Upper lobe of left lung (tissue), 6 donors: ENCODE data around the gene ANGPTL5. TPM values are rescaled to one million over a fixed set of nuclear protein-coding genes. Genes with fewer than 3 reads are reported as not detected.
"Not testable (repeated sequence)": the region's sequence is repeated elsewhere in the genome, so short reads cannot be mapped to it uniquely, and the experiment has no call there.

Experiments used
- ATAC-seq, 2 donors: fragments of 200-7000 bp; cut with Tn5 transposase; one replicate each; pipeline ENCODE4 v1.9.1; 2022; ENCODE audit warnings: mild to moderate bottlenecking in 2 of 2, moderate library complexity in 2 of 2; ENCODE audit not compliant: low FRiP score in 2 of 2
- DNase-seq, 2 donors: peaks; one replicate each; pipeline ENCODE4 v3.0.0-alpha.2; 2019 to 2020
- H3K27ac ChIP-seq, 4 donors: fragments of 200-600 bp; sonication (generic); one replicate each; pipeline ENCODE4 v1.5.1; 2016 to 2019
- H3K27me3 ChIP-seq, 4 donors: fragments of 200-600 bp; sonication (generic); one replicate each; pipeline ENCODE4 v1.5.1; 2017 to 2019
- H3K36me3 ChIP-seq, 4 donors: fragments of 200-600 bp; sonication (generic); one replicate each; pipeline ENCODE4 v1.5.1; 2016 to 2019
- H3K4me1 ChIP-seq, 4 donors: fragments of 200-600 bp; sonication (generic); one replicate each; pipeline ENCODE4 v1.5.1; 2018 to 2019
- H3K4me3 ChIP-seq, 4 donors: fragments of 200-600 bp; sonication (generic); one replicate each; pipeline ENCODE4 v1.5.1; 2017 to 2019; ENCODE audit warnings: mild to moderate bottlenecking in 2 of 4, moderate library complexity in 1 of 4
- H3K9me3 ChIP-seq, 4 donors: fragments of 200-600 bp; sonication (generic); one replicate each; pipeline ENCODE4 v1.5.1; 2018 to 2019
- CTCF ChIP-seq, 6 experiments: fragments of 450-650 bp in 4 of 6; fragments of 200-600 bp in 2 of 6; sonication (generic) in 2 of 6; IDR thresholded peaks; one replicate each; pipeline ENCODE4 v1.5.1; 2016 to 2019; ENCODE audit warnings: antibody characterized with exemption in 6 of 6
- EP300 ChIP-seq, 4 donors: sonication (generic); formaldehyde crosslinking; IDR thresholded peaks; one replicate each; pipeline ENCODE4 v1.5.1; 2017; ENCODE audit warnings: antibody characterized with exemption in 4 of 4, control low read depth in 2 of 4
- POLR2A ChIP-seq, 4 donors: fragments of 450-650 bp; IDR thresholded peaks; one replicate each; pipeline ENCODE4 v1.5.1; 2016 to 2017; ENCODE audit warnings: antibody characterized with exemption in 4 of 4, mild to moderate bottlenecking in 2 of 4
- POLR2AphosphoS5 ChIP-seq, 2 donors: sonication (generic); formaldehyde crosslinking; IDR thresholded peaks; one replicate each; pipeline ENCODE4 v1.5.1; 2017; ENCODE audit warnings: antibody characterized with exemption in 2 of 2
- WGBS, 2 donors: methylation state at CpG; one replicate each; pipeline ENCODE4 v1.1.5; 2017 to 2018; 5-methylcytosine and 5-hydroxymethylcytosine counted together
- total RNA-seq, 6 donors: library from RNA; depleted of rRNA in 4 of 6; stranded (reverse); fragments of >200 nt in 4 of 6; gene quantifications; one replicate each; pipeline versions ENCODE4 v1.1.0 to v1.2.1, GENCODE V29; 2016 to 2021
- donor health status: DM: no; HTN: no; CAD: no; lungs with moderate emphysema.
- donor health status: DM: no; HTN: yes; CAD: no; lungs with severe emphysema.

The ANGPTL5 gene
- total RNA-seq, 6 donors from 2014 or later, result 0.09 to 0.49 (median 0.29) TPM; not detected in 2

DNA sequence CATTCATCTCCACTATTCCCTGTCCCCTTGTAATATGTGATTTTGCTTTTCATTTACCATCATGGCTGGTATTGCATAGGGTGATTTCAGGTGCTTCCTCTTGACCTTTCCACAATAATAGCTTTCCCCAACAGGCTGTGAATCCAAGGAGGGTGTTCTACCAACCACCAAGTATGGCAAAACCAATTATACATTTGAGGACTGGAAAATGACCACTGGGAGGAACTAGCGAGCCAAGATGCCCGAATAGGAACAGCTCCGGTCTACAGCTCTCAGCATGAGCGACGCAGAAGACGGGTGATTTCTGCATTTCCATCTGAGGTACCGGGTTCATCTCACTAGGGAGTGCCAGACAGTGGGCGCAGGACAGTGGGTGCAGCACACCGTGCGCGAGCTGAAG lies 64.1 kb downstream of the ANGPTL5 start:
- H3K27ac ChIP-seq, H3K27me3 ChIP-seq, H3K36me3 ChIP-seq, H3K9me3 ChIP-seq, H3K4me3 ChIP-seq, DNase-seq, ATAC-seq, H3K4me1 ChIP-seq: not testable (repeated sequence)
- WGBS, 2 donors, result 80 to 86% methylated on average over 11 of the region's 11 CpGs
- peak in 1 of 6 experiments; percentile 5 for TF ChIP-seq CTCF (IDR thresholded peaks at IDR 0.05)

- 25 to 30% methylated on average over 2 of the region's 2 CpGs for WGBS, 2 donors
- no peaks in the 10 kb centered on the region for H3K4me1 ChIP-seq
- H3K4me3 ChIP-seq, result no peak overlapping the region
- H3K9me3 ChIP-seq, result no peaks in the 10 kb centered on the region
- no peak for TF ChIP-seq POLR2AphosphoS5 (IDR thresholded peaks at IDR 0.05)
- peak in 3 of 6 experiments; percentile 23 to 43 (median 32) for TF ChIP-seq CTCF (IDR thresholded peaks at IDR 0.05)
- no peak for TF ChIP-seq POLR2A (IDR thresholded peaks at IDR 0.05)
- no peak for TF ChIP-seq EP300 (IDR thresholded peaks at IDR 0.05)
- DNase-seq, result no peak
- no peaks in the 10 kb centered on the region for H3K36me3 ChIP-seq
- H3K27me3 ChIP-seq, result no peaks in the 10 kb centered on the region
- no peak for ATAC-seq
- no peak overlapping the region for H3K27ac ChIP-seq
Observed at GRCh38 chr11:101848262-101848661, 68.1 kb downstream of the ANGPTL5 start.

DNA sequence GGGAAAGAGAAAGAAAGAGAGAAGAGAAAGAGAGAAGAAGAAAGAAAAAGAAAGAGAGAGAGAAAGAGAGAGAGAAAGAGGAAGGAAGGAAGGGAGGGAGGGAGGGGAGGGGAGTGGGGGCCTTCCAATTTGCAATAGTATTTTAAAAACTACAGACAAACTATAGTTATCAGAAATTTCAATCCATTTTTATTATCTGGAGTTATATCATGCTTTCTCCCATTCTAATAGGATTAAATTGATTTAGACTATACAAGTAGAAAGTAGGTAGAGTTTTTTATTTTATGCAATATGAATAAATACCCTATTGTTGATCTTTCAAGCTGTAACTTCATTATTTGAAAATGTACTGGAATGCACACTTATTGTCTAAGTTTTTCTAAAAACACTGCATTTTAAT lies 71.7 kb downstream of the ANGPTL5 start:
- H3K9me3 ChIP-seq, result no peaks in the 10 kb centered on the region
- H3K36me3 ChIP-seq, result no peaks in the 10 kb centered on the region
- H3K4me1 ChIP-seq, result no peaks in the 10 kb centered on the region
- DNase-seq, result no peak
- H3K27ac ChIP-seq, result no peak overlapping the region
- no peak for ATAC-seq
- no peaks in the 10 kb centered on the region for H3K27me3 ChIP-seq
- TF ChIP-seq POLR2AphosphoS5 (IDR thresholded peaks at IDR 0.05) (no peak), POLR2A (IDR thresholded peaks at IDR 0.05) (no peak), EP300 (IDR thresholded peaks at IDR 0.05) (no peak), CTCF (IDR thresholded peaks at IDR 0.05) (no peak)
- no peak overlapping the region for H3K4me3 ChIP-seq

- Histone ChIP-seq H3K36me3 (no peaks in the 10 kb centered on the region), H3K9me3 (no peaks in the 10 kb centered on the region), H3K27me3 (no peaks in the 10 kb centered on the region), H3K4me3 (no peak overlapping the region), H3K4me1 (no peaks in the 10 kb centered on the region), H3K27ac (no peak overlapping the region)
- ATAC-seq, result no peak
- DNase-seq, result no peak
- 55 to 56% methylated on average over 2 of the region's 2 CpGs for WGBS, 2 donors
- TF ChIP-seq POLR2AphosphoS5 (IDR thresholded peaks at IDR 0.05) (no peak), POLR2A (IDR thresholded peaks at IDR 0.05) (no peak), EP300 (IDR thresholded peaks at IDR 0.05) (no peak), CTCF (IDR thresholded peaks at IDR 0.05) (no peak)
Observed at GRCh38 chr11:101840704-101841103, 75.6 kb downstream of the ANGPTL5 start.

Other genes starting within 250 kb of the ANGPTL5 start
- gene CEP126, start 1.5 kb downstream of the ANGPTL5 start, total RNA-seq, result 10 to 100 TPM in 3 of 6 donors, 1 to 10 TPM in 3; 2.0 to 33.4 (median 8.0) TPM
- 10 to 100 TPM in 1 of 6 donors, 1 to 10 TPM in 5; 1.2 to 15.9 (median 4.2) TPM for gene CFAP300, start 130.9 kb upstream of the ANGPTL5 start, total RNA-seq
- 100 to 1,000 TPM in 5 of 6 donors, 10 to 100 TPM in 1; 99.2 to 262 (median 190) TPM for gene YAP1, start 193.9 kb upstream of the ANGPTL5 start, total RNA-seq